NCI-H1105 treated with DMSO at 0.1 percent for 48 hours (cell line): ENCODE measurements around the gene RPL26.
"Not testable (repeated sequence)": the region's sequence is repeated elsewhere in the genome, so short reads cannot be mapped to it uniquely, and the experiment has no call there.

Source experiments
- DNase-seq: peaks from one replicate; lab custom pipeline; 2025; lab: John Stamatoyannopoulos, UW

Gene RPL26

DNA sequence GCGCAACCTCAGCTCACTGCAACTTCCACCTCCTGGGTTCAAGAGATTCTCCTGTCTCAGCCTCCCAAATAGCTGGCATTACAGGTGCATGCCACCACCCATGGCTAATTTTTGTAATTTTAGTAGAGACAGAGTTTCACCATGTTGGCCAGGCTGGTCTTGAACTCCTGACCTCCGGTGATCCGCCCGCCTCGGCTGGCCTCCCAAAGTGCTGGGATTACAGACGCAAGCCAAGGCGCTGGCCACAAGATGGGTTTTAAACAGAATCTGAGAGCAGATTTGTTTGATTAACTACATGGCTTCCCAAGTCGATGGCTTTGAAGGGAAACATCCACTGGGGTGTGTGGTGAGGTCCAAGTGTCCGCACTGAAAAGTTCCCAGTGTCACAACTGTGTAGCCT lies 11.5 kb upstream of the RPL26 start:
- DNase-seq = not testable (repeated sequence)

DNA sequence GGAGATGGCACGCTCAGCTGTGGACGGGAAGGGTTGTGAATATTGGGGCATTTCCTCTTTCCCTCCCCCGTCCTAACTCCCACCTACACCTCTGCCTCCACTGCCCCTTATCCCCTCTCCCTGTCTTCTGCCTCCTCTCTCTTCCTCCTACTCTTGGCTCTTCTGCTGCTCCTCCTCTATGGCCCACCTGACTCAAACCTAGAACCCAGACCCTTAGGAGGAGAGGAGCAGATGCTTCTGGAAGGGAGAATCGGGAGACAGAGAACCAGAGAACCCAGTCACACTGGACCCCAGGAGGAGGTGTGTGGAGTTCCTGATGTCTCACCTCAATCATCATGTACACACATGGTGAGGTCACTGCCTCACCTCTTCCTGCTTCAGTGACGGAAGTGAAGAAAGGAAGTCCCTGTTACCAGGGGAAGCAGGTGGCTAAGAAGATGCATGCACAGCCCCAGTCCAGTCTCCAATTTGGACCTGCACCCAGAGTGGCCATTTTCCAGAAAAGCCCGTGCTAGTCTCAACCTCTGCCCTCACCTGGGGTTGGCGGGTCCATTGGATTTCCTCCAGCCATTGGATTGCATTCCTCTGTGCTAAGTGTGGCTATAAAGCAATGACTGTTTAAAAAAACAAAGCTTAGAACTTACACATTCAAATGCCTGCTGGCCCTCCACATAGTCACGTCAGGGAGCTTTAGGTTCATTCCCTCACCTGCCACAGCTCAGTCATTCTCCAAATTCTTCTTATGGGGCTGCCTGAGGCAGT lies 10.7 kb upstream of the RPL26 start:
- DNase-seq = no peak

DNA sequence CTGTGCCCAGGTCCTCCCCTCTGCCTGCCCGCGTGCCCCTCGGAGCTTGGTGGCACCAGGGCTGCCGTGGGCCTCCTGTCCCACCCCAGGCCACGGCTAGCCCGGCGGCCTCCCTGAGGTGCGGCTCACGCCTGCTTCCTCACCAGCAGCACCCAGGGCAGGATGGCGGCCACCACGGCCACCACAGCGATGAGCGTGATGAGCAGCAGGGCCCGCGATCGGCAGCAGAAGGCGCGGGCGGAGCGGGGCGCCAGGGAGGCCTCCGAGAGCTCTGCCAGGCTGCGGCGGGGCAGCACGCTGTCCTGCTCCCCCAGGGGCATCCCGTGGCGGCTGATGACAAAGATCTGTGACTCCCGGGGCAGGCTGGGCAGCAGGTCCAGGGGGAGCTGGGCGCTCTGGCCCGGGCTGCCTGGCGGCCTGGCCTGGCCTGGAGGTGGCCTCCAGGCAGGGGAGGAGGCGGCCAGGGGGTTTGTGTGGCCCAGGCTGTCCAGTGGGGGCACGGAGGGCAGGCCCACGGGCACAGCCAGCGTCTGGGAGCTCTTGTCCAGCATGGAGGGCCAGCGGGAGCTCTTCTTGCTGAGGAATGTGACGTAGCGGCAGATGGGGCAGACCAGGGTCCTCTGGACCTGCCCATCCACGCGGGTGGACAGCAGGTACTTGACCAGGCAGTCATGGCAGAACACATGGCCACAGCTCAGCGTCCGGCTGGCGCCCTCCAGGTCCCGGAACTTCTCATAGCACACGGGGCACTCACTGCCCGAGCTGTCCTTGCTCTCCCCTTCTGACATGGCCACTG lies 9.9 kb upstream of the RPL26 start:
- DNase-seq = no peak

DNA sequence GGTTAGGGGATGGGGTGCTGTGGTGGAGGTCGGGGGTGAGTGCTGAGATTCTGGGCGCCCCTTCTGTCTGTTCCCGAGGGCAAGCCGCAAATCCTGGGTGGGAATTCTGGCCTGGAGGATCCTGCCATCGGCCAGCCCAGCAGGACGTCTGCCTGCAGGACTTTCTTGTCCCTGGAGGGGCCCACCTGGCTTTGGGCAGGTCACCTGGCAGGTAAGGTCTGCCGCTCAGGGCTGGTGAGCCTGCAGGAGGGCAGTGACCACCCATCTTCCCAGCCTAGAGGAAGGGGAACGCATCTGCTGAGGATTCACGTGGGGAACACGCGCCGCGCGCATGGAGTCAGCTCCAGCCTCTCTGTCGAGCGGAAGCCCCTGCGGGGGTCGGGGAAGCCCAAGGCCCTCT lies 9.3 kb upstream of the RPL26 start:
- DNase-seq = no peak

DNA sequence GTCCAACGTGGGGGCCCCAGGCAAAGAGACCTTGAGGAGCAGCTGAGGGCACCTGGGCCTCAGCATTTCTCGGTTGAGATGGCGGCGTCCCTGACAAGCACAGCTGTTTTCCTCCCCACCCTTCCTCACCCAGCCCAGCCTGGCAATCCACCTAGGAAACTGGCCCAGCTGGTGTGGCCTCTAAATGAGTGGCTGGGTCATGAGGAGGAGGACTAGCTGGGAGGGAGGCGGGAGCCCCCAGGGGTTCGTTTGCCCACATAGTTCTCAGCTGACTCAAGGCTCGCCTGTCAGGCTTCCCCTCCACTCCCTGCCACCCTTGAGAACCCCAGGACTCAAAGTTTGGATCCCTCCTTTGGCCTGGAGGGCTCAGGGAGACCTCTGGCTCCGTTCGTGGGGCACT lies 8.7 kb upstream of the RPL26 start:
- DNase-seq = no peak

DNA sequence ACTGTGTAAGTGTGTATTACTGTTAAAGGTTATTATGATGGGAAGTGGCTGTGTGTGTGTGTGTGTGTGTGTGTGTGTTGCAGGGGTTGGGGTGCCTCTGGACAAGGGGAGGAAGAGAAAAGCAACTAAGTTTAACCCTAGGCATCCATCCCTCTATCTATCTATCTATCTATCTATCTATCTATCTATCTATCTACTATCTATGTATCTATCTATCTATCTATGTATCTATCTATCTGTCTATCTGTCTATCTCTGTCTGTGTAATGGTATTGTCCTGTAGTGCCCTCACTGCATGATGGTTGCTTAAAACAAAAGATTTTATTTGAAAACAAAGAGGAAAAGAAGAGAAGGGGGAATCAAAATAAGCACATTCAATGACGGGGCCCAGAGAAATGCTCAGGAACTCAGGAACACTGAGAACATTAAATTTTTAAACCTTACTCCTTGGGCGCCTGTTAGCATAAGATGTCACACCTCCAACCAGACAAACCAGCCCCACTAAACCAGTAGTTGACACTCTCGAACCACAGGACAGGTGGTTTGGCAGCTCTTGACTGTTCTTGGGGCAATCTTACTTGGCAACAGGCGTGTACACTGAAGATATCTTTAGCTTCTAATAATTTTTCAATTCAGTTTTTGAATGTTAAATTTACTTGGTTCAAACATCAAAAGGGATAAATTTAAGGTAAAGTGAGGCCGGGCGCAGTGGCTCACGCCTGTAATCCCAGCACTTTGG lies 5.1 kb upstream of the RPL26 start:
- DNase-seq = no peak

DNA sequence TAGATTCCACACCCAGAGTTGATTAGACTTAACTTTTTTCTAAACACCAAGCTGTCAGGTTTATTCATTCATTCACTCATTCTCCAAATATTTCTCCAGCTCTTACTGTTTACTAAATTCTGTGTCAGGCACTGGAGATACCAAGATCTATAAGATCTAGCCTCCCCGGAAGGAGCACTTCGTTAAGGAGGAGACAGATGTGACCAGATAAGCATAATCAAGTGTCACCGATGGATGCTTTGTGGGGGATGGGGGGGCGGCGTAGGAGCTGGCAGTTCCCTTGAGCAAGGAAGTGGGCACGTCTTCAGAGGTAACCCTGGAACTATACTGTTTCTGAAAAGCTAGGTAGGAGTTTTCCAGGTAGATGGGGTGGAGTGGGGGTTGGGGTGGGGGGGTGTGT lies 3.8 kb upstream of the RPL26 start:
- DNase-seq = no peak

- DNase-seq = no peak
These were observed 1.9 kb upstream of the RPL26 start for GRCh38 chr17:8384801-8385378.

- no peak for DNase-seq
These were observed 182 bp downstream of the RPL26 start for GRCh38 chr17:8382880-8383142.

DNA sequence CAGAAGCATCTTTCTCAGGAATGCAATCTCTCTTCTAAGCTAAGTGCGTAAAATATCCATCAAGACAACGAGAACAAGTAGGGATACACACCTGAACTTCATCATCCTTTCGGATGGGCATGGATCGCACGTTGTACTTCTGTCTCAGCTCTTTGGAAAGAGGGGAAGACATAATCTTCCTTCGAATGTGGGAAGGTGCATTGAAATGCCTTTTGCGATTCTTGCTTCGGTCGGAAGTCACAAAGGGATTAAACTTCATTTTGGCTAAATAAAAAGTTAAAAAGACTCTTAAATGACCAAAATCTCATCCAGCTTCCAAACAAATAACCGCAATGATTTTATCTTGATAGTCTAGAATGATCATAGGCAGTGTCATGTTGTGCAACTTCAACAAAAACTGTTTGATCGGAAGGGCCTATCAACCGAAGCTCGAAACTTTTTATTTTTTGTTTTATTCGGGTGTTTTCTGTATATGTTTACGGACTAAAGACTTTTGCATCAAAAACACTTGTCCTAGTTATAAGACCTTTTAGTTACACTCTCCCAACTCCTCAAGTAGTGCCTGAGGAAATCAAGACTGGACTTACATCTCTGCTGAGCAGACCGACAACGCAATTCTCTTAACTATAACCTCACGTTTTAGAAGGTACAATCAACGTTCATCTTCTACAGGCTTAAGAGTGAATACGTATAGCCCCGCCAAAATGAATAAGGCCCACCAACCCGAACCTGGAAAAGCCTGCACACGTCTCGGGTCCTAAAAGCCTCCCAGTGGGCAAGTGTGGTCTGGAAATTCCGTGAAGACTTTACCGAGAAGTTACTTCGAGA lies 727 bp downstream of the RPL26 start:
- DNase-seq = no peak

DNA sequence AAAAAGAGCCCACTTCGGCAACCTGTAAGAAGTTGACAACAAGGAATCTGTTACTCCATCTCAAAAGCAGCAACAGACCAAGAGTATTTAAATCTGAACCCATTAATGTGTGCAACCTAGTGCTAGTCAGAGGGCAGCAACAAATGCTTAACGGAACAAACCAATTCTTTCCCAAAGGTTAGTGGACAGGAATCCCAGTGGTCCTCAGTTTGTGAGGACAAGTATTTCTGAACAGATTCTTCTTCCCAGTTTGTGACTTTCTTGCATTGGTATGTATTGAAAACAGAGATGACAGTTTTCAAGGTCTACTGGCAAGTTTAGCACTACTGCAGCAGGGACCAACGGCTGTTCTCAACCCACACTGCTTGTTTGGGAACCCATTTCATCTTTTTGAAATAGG lies 2.9 kb downstream of the RPL26 start:
- DNase-seq = no peak

- not testable (repeated sequence) for DNase-seq
These were observed 4.9 kb downstream of the RPL26 start for GRCh38 chr17:8378117-8378516.

DNA sequence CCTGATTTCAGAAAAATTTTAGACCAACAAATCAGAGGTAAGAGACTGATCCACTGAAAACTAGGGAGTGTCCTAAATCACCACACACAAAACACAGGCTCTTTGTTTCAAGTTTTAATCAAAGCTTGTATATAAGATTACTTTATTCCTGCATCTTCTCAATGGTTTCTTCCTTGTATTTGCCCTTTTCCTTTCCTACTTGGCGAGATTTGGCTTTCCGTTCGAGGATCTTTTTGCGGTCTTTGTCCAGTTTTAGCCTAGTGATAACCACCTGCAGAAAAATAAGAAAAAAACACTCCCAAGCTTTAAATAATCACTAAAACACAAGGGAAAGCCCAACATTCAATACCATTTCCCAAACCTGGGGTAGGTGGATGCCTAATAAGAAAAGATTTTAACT lies 5.6 kb downstream of the RPL26 start:
- no peak for DNase-seq

DNA sequence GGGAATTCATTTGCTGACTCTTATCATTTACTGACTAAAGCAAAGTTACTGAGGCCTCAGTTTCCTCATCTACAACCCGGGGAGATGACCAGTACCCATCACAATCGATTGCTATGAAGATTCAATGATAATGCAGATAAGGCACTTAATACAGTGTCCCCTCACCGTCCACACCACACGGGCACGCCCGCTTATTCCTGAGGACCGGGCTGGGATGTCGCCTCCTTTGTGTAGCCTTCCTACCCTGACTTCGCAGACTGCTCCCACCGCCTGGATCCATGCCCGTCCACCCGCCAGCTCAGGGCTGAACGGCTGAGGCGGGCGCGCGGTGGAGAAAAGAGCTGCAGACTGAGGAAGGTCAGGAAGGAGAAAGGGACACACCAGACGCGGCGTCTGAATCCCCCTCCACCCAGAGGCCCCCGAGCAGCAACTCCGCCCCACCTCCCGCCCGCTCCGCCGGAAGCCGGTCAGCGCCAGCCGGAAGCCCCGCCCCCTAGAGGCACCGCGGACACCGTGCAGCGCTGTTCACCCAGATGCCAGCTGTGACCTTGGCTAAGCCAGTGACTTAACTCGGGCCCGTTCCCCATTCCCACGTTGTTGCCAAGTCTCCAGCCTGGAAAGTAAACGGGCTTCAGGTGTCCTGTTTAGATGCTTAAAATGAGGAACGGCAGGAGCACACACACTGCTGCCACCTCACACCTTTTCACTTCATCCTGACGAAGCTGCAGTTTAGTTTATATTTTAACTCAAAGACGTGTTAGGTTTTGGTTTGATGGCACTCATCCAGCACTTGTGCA lies 6.5 kb downstream of the RPL26 start, which contains the start of gene KRABD2:
Gene KRABD2, minus strand, starts transcription at position 434 of the 797 bp plus-strand sequence.
- peak; percentile 94 for DNase-seq

GRCh38 chr17:8375738-8376259 lies 7.2 kb downstream of the RPL26 start:
- peak; percentile 75 for DNase-seq

DNA sequence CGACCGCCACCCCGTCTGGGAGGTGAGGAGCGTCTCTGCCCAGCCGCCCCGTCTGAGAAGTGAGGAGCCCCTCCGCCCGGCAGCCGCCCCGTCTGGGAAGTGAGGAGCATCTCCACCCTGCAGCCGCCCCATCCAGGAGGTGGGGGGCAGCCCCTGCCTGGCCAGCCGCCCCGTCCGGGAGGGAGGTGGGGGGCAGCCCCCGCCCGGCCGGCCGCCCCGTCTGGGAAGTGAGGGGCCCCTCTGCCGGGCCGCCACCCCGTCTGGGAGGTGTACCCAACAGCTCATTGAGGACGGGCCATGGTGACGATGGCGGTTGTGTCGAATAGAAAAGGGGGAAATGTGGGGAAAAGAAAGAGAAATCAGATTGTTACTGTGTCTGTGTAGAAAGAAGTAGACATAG lies 9.1 kb downstream of the RPL26 start:
- DNase-seq = not testable (repeated sequence)

DNA sequence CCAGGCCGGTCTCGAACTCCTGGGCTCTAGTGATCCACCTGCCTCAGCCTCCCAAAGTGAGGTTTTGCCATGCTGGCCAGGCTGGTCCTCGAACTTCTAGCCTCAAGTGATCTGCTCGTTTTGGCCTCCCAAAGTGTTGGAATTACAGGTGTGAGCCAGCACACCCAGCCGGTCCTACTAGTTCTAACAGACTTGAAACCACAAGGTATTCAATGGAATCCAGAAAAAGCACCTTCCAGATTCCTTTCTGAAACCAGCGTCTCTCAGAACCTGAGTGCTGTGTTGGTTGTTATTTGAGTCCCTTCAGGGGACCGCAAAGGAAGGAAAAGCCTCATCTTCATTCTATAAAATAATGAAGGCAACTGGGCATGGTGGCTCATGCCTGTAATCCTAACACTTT lies 10.6 kb downstream of the RPL26 start:
- no peak for DNase-seq

DNA sequence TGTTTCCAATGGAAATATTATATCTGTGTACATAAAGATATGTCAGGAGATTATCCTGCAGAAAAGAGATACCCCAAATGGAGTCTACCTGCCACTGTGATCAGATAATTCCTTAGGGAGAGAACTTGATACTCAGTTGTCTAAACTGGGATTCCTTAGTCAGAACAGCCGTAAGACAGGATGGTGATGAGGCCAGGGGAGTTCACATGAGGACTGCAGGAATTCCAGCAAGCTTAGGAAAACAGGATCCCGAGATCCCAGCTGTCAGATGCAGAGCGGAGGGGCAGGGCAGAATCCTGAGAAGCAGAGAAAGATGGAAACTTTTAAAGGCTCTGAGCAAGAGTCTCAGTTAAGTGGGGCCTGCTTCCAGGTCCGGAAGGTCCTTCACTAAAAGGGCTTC lies 11.2 kb downstream of the RPL26 start:
- no peak for DNase-seq

- DNase-seq = no peak
These were observed 13.0 kb downstream of the RPL26 start for GRCh38 chr17:8369944-8370343.

DNA sequence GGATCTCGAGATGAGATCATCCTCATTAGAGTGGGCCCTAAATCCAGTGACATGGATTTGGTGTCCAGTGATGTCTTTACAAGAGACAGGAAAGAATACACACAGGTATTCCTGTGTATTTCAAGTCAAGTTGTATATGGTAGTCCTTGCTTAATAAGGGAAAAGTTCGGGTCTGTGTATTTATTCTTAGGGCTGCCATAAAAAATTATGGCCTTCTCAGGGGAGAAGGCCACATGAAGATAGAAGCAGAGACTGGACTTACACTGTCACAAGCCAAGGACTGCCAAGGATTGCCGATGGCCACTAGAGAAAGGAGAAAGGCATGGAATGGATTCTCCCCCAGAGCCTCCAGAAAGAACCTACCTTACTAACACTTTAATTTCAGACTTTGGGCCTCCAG lies 14.8 kb downstream of the RPL26 start:
- no peak for DNase-seq

DNA sequence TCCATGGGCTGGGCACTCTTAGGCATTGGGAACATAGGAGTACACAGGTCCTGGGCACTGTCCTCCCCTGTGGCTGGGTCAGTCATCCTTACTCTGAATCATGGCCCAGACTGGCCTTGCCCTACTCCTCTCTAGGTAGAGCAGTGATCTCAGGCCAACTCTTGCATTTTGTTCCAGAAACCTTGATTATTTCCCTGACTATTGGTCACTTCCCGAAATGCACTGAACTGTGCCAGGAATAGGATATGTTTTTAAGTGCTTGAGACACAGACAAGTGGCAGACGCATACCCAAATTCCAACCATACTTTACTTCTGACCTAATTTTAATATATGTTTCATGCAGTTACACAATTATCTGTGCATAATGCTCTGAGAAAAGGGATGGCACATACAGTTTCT lies 16.8 kb downstream of the RPL26 start:
- no peak for DNase-seq
